ENCODE data around the gene LETMD1.

LETMD1 gene

GRCh38 chr12:51036279-51036678, 11.8 kb upstream of the LETMD1 start:
- no peak for TF ChIP-seq CTCF (IDR thresholded peaks at IDR 0.05; ENCODE audit: insufficient read depth, low read length, poor library complexity, severe bottlenecking)
- Histone ChIP-seq H3K36me3 (ENCODE audit: control insufficient read depth, insufficient read depth, low read length) (no peaks in the 10 kb centered on the region), H3K4me3 (replicated peaks; ENCODE audit: low read depth, low read length) (no peak overlapping the region), H3K27me3 (replicated peaks; ENCODE audit: control insufficient read depth, insufficient read depth, low read length) (no peaks in the 10 kb centered on the region)
- DNase-seq (ENCODE audit: extremely low read depth, insufficient read length), result no peak

- DNase-seq (ENCODE audit: extremely low read depth, insufficient read length), result no peak
- Histone ChIP-seq H3K36me3 (ENCODE audit: control insufficient read depth, insufficient read depth, low read length) (no peaks in the 10 kb centered on the region; the same call in 1 of the 2 replicates), H3K27me3 (replicated peaks; ENCODE audit: control insufficient read depth, insufficient read depth, low read length) (no peaks in the 10 kb centered on the region), H3K4me3 (replicated peaks; ENCODE audit: low read depth, low read length) (peak overlapping the region; percentile 71)
- no peak for TF ChIP-seq CTCF (IDR thresholded peaks at IDR 0.05; ENCODE audit: insufficient read depth, low read length, poor library complexity, severe bottlenecking)
These were observed 629 bp downstream of the LETMD1 start for GRCh38 chr12:51048661-51049251.

- no peak for TF ChIP-seq CTCF (IDR thresholded peaks at IDR 0.05; ENCODE audit: insufficient read depth, low read length, poor library complexity, severe bottlenecking)
- Histone ChIP-seq H3K4me3 (replicated peaks; ENCODE audit: low read depth, low read length) (peak overlapping the region; percentile 71), H3K27me3 (replicated peaks; ENCODE audit: control insufficient read depth, insufficient read depth, low read length) (no peaks in the 10 kb centered on the region), H3K36me3 (ENCODE audit: control insufficient read depth, insufficient read depth, low read length) (peaks cover 1% of the 10 kb centered on the region)
- no peak for DNase-seq (ENCODE audit: extremely low read depth, insufficient read length)
These were observed 1.4 kb downstream of the LETMD1 start for GRCh38 chr12:51049525-51049924.

DNA sequence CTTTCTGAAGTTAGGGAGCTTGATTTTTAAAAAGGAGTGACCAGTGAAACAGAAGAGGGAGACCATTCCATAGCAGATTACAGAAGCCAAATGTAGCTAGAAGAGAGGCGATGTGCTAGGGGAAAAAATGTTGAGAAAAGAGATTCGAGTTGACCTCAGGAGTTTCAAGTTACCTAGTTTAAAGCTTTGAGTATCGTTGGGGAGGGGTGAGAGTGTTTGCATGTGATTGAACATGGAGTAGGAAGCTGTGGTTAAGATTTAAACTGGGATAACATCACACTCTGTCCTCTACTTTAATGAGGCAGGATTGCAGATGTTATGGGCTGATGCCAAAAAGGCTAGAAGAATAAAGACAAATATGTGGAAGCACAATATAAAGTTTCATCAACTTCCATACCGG, 3.7 kb downstream of the LETMD1 start:
- DNase-seq (ENCODE audit: extremely low read depth, insufficient read length), result no peak
- Histone ChIP-seq H3K36me3 (ENCODE audit: control insufficient read depth, insufficient read depth, low read length) (peaks cover 8% of the 10 kb centered on the region), H3K27me3 (replicated peaks; ENCODE audit: control insufficient read depth, insufficient read depth, low read length) (no peaks in the 10 kb centered on the region), H3K4me3 (replicated peaks; ENCODE audit: low read depth, low read length) (no peak overlapping the region)
- TF ChIP-seq CTCF (IDR thresholded peaks at IDR 0.05; ENCODE audit: insufficient read depth, low read length, poor library complexity, severe bottlenecking), result no peak

DNA sequence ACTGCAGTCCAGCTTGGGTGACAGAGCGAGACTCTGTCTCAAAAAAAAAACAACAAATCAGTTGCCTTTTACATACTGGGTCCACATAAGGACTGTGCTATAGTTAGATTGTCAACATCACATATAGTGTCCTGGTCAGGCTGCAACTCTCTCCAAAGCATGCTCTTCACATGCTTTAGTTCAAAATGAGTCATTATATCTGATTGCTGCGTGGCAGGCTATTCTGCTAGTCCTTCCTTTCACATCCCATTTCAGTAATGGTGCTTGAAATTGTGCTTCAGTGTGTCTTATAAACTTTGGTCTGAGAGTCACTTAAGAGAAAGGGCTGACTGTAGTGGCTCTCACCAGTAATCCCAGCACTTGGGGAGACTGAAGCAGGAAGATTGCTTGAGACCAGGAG, 6.9 kb downstream of the LETMD1 start:
- peaks cover 21% of the 10 kb centered on the region for H3K36me3 ChIP-seq (ENCODE audit: control insufficient read depth, insufficient read depth, low read length)
- H3K27me3 ChIP-seq (replicated peaks; ENCODE audit: control insufficient read depth, insufficient read depth, low read length), result no peaks in the 10 kb centered on the region
- no peak overlapping the region for H3K4me3 ChIP-seq (replicated peaks; ENCODE audit: low read depth, low read length)
- no peak for TF ChIP-seq CTCF (IDR thresholded peaks at IDR 0.05; ENCODE audit: insufficient read depth, low read length, poor library complexity, severe bottlenecking)
- DNase-seq (ENCODE audit: extremely low read depth, insufficient read length), result no peak

DNA sequence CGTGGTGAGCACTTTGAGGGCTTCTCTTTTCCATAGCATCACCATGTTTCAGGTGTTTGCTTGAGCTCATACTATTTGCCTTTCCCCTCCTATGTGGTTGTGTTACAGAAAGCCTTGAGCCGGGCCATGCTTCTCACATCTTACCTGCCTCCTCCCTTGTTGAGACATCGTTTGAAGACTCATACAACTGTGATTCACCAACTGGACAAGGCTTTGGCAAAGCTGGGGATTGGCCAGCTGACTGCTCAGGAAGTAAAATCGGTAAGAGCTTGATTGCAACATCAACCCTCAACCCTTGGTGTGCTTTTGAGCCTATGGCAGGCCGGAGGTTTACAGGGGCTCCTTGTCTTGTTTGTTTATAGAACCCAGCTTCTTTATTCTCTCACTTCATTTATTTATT, 8.1 kb downstream of the LETMD1 start:
- no peak for TF ChIP-seq CTCF (IDR thresholded peaks at IDR 0.05; ENCODE audit: insufficient read depth, low read length, poor library complexity, severe bottlenecking)
- Histone ChIP-seq H3K36me3 (ENCODE audit: control insufficient read depth, insufficient read depth, low read length) (peaks cover 21% of the 10 kb centered on the region), H3K4me3 (replicated peaks; ENCODE audit: low read depth, low read length) (no peak overlapping the region), H3K27me3 (replicated peaks; ENCODE audit: control insufficient read depth, insufficient read depth, low read length) (no peaks in the 10 kb centered on the region)
- no peak for DNase-seq (ENCODE audit: extremely low read depth, insufficient read length)

Measured in GM06990 (cell line).